Tibial nerve (tissue), 4 donors: ENCODE results near the gene EGFL7. TPM values are rescaled to one million over a fixed set of nuclear protein-coding genes. Genes with fewer than 3 reads are reported as not detected.
"Not testable (repeated sequence)": the region's sequence is repeated elsewhere in the genome, so short reads cannot be mapped to it uniquely, and the experiment has no call there.

Source experiments
- DNase-seq, 2 donors: peaks; one replicate each; pipeline ENCODE4 v3.0.0-alpha.2; 2019; ENCODE audit warnings: low spot score in 2 of 2
- H3K27ac ChIP-seq, 4 donors: fragments of 200-600 bp; sonication (generic) in 3 of 4; one replicate each; pipeline ENCODE4 v1.5.1; 2017 to 2019; ENCODE audit warnings: mild to moderate bottlenecking in 1 of 4
- H3K27me3 ChIP-seq, 2 donors: fragments of 200-600 bp; sonication (generic) in 1 of 2; one replicate each; pipeline versions ENCODE4 v1.5.1 to v1.6.0; 2017 to 2019
- H3K36me3 ChIP-seq, 3 donors: fragments of 200-600 bp; sonication (generic); one replicate each; pipeline ENCODE4 v1.5.1; 2018 to 2019
- H3K4me1 ChIP-seq, 4 donors: fragments of 200-600 bp; sonication (generic) in 3 of 4; one replicate each; pipeline ENCODE4 v1.5.1; 2017 to 2019
- H3K4me3 ChIP-seq, 4 donors: fragments of 200-600 bp; sonication (generic) in 3 of 4; one replicate each; pipeline ENCODE4 v1.5.1; 2017 to 2019; ENCODE audit warnings: mild to moderate bottlenecking in 1 of 4, moderate library complexity in 1 of 4
- H3K9me3 ChIP-seq, 4 donors: fragments of 200-600 bp; sonication (generic) in 3 of 4; one replicate each; pipeline ENCODE4 v1.5.1; 2017 to 2019
- EP300 ChIP-seq, 2 donors: sonication (generic); formaldehyde crosslinking; IDR thresholded peaks; one replicate each; pipeline ENCODE4 v1.6.1; 2017; ENCODE audit warnings: antibody characterized with exemption in 2 of 2, mild to moderate bottlenecking in 1 of 2
- POLR2A ChIP-seq, 2 donors: fragments of 450-650 bp; IDR thresholded peaks; one replicate each; pipeline ENCODE4 v1.6.1; 2017; ENCODE audit warnings: antibody characterized with exemption in 2 of 2, mild to moderate bottlenecking in 2 of 2, moderate library complexity in 2 of 2
- WGBS, 2 donors: methylation state at CpG; one replicate each; pipeline ENCODE4 v1.1.5; 2018; 5-methylcytosine and 5-hydroxymethylcytosine counted together
- total RNA-seq, 4 donors: library from RNA; depleted of rRNA; stranded (reverse); fragments of >200 nt; gene quantifications; one replicate each; pipeline ENCODE4 v1.1.0, GENCODE V29; 2016
- TF ChIP-seq, protein P1 (sequence below), 5 experiments: fragments of 200-600 bp in 3 of 5; fragments of 450-650 bp in 2 of 5; sonication (generic) in 3 of 5; IDR thresholded peaks; one replicate each; pipeline ENCODE4 v1.5.1; 2016 to 2019; ENCODE audit warnings: antibody characterized with exemption in 5 of 5, mild to moderate bottlenecking in 3 of 5, moderate library complexity in 2 of 5

Gene EGFL7
- total RNA-seq, 4 donors from 2014 or later: 95.2 to 229 (median 179) TPM

GRCh38 chr9:136630662-136630992 lies 32.1 kb upstream of the EGFL7 start:
- WGBS, 2 donors: 58 to 67% methylated on average over 12 of the region's 12 CpGs
- no peak for DNase-seq
- H3K27me3 ChIP-seq: no peaks in the 10 kb centered on the region
- no peaks in the 10 kb centered on the region for H3K9me3 ChIP-seq
- no peaks in the 10 kb centered on the region for H3K36me3 ChIP-seq
- no peak overlapping the region for H3K4me3 ChIP-seq
- no peak overlapping the region for H3K27ac ChIP-seq
- TF ChIP-seq, protein P1, sequence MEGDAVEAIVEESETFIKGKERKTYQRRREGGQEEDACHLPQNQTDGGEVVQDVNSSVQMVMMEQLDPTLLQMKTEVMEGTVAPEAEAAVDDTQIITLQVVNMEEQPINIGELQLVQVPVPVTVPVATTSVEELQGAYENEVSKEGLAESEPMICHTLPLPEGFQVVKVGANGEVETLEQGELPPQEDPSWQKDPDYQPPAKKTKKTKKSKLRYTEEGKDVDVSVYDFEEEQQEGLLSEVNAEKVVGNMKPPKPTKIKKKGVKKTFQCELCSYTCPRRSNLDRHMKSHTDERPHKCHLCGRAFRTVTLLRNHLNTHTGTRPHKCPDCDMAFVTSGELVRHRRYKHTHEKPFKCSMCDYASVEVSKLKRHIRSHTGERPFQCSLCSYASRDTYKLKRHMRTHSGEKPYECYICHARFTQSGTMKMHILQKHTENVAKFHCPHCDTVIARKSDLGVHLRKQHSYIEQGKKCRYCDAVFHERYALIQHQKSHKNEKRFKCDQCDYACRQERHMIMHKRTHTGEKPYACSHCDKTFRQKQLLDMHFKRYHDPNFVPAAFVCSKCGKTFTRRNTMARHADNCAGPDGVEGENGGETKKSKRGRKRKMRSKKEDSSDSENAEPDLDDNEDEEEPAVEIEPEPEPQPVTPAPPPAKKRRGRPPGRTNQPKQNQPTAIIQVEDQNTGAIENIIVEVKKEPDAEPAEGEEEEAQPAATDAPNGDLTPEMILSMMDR (IDR thresholded peaks at IDR 0.05): peak in 2 of 5 experiments; percentile 1
- TF ChIP-seq POLR2A (IDR thresholded peaks at IDR 0.05): no peak
- no peak for TF ChIP-seq EP300 (IDR thresholded peaks at IDR 0.05)
- H3K4me1 ChIP-seq: peaks cover 0 to 37% (median 29%) of the 10 kb centered on the region in 4 donors

GRCh38 chr9:136631038-136632000 lies 31.4 kb upstream of the EGFL7 start:
- peak; percentile 65 to 86 for DNase-seq
- Histone ChIP-seq H3K27me3 (no peaks in the 10 kb centered on the region), H3K36me3 (no peaks in the 10 kb centered on the region), H3K9me3 (no peaks in the 10 kb centered on the region), H3K27ac (no peak overlapping the region), H3K4me3 (no peak overlapping the region), H3K4me1 (peaks cover 0 to 30% (median 23%) of the 10 kb centered on the region in 4 donors)
- WGBS, 2 donors: 53 to 59% methylated on average over 28 to 31 of the region's 31 CpGs
- TF ChIP-seq POLR2A (IDR thresholded peaks at IDR 0.05): no peak
- TF ChIP-seq, protein P1 (IDR thresholded peaks at IDR 0.05): peak; percentile 74 to 95 (median 86)

GRCh38 chr9:136632072-136632471 lies 30.6 kb upstream of the EGFL7 start:
- not testable (repeated sequence) for H3K9me3 ChIP-seq, H3K27ac ChIP-seq, H3K27me3 ChIP-seq, H3K36me3 ChIP-seq, H3K4me3 ChIP-seq, DNase-seq
- WGBS, 2 donors: 53% methylated on average over 13 of the region's 13 CpGs
- peaks cover 0 to 23% (median 16%) of the 10 kb centered on the region in 4 donors for H3K4me1 ChIP-seq

GRCh38 chr9:136632491-136633106 lies 30.1 kb upstream of the EGFL7 start:
- H3K4me1 ChIP-seq: peaks cover 0 to 20% (median 13%) of the 10 kb centered on the region in 4 donors
- 68 to 74% methylated on average over 36 of the region's 36 CpGs for WGBS, 2 donors
- not testable (repeated sequence) for H3K27ac ChIP-seq, DNase-seq, H3K9me3 ChIP-seq, H3K4me3 ChIP-seq, H3K27me3 ChIP-seq, H3K36me3 ChIP-seq

DNA sequence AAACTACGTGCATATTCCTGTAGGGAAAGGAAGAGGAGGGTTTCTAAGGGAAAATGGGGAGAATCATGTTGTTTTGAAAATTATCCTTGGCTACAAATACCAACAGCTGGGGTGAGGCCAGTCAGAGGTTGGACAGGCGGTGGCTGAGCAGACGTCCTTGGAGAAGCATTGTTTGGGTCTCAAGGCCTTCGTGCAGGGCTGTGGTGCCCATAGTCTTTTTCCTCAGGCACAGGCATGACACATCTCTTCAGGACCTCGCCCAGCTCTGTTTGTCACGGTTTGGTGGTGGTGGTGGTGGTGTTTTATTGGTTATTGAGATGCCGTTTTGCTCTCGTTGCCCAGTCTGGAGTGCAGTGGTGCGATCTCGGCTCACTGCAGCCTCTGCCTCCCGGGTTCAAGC lies 27.8 kb upstream of the EGFL7 start:
- Histone ChIP-seq H3K36me3 (no peaks in the 10 kb centered on the region), H3K27ac (no peak overlapping the region), H3K4me3 (no peak overlapping the region), H3K9me3 (no peaks in the 10 kb centered on the region), H3K4me1 (peaks cover 0 to 18% (median 11%) of the 10 kb centered on the region in 4 donors), H3K27me3 (no peaks in the 10 kb centered on the region)
- DNase-seq: no peak
- TF ChIP-seq EP300 (IDR thresholded peaks at IDR 0.05) (no peak), POLR2A (IDR thresholded peaks at IDR 0.05) (no peak)
- TF ChIP-seq, protein P1 (IDR thresholded peaks at IDR 0.05): no peak
- 77 to 79% methylated on average over 11 of the region's 11 CpGs for WGBS, 2 donors
